GM12873 (cell line): ENCODE data around the gene PYDC1.

Experiments used
- CTCF ChIP-seq: IDR thresholded peaks from 2 replicates; pipeline ENCODE4 v1.5.1; 2012; ENCODE audit warnings: low read depth, mild to moderate bottlenecking, moderate library complexity, low read length, control low read depth; ENCODE audit not compliant: insufficient read depth; ENCODE audit errors: missing control alignments

Gene PYDC1

GRCh38 chr16:31251435-31251834, 34.5 kb upstream of the PYDC1 start:
- no peak for TF ChIP-seq CTCF

- TF ChIP-seq CTCF: no peak
These were observed 33.9 kb upstream of the PYDC1 start for GRCh38 chr16:31250782-31251384.

GRCh38 chr16:31248344-31248743, 31.4 kb upstream of the PYDC1 start:
- no peak for TF ChIP-seq CTCF

GRCh38 chr16:31246296-31246695, 29.4 kb upstream of the PYDC1 start:
- no peak for TF ChIP-seq CTCF

- TF ChIP-seq CTCF: no peak
These were observed 27.1 kb upstream of the PYDC1 start for GRCh38 chr16:31243734-31244670.

- TF ChIP-seq CTCF: no peak
These were observed 25.3 kb upstream of the PYDC1 start for GRCh38 chr16:31242206-31242605.

- no peak for TF ChIP-seq CTCF
These were observed 21.1 kb upstream of the PYDC1 start for GRCh38 chr16:31238041-31238440.
